GM12878 (cell line): Measurements from ENCODE around the gene MYBBP1A. TPM values are rescaled to one million over a fixed set of nuclear protein-coding genes. Genes with fewer than 3 reads are reported as not detected.

Experiments used
- ATAC-seq: fragments of 200-7000 bp; cut with Tn5 transposase; 3 replicates; pipeline ENCODE4 v1.9.1; 2020; ENCODE audit warnings: mild to moderate bottlenecking, moderate library complexity
- BruUV-seq: library from RNA; stranded (reverse); fragments of 400-500 nt; replicated peaks from 2 replicates; lab custom pipeline; 2021; lab: Mats Ljungman, UMichigan
- CTCF ChIA-PET: fragments of 300-600 bp; sonication (Branson Sonifier 250); formaldehyde crosslinking; extraction: SDS; loops from one replicate; lab custom pipeline; 2021; ENCODE audit warnings: inconsistent platforms; lab: Yijun Ruan, JAX
- POLR2A ChIA-PET: fragments of 350-600 bp; formaldehyde crosslinking; extraction: SDS; loops from one replicate; lab custom pipeline; 2021; ENCODE audit warnings: inconsistent platforms; lab: Charles Lee
- RAD21 ChIA-PET: fragments of 300-600 bp; sonication (Branson Sonifier 250); formaldehyde crosslinking; loops from one replicate; lab custom pipeline; 2023; ENCODE audit warnings: antibody characterized with exemption; ENCODE audit not compliant: unreplicated experiment; lab: Charles Lee
- SMC1A ChIA-PET: fragments of 300-600 bp; sonication (Branson Sonifier 250); formaldehyde crosslinking; loops from one replicate; lab custom pipeline; 2023; ENCODE audit not compliant: unreplicated experiment, uncharacterized antibody; lab: Charles Lee
- DNase-seq: peaks from one replicate; pipeline ENCODE4 v3.0.0-alpha.2; 2011; ENCODE audit warnings: low read depth, low spot score
- FAIRE-seq: peaks from 3 replicates; lab custom pipeline; 2011; peaks lifted over from hg19 to GRCh38; lab: Jason Lieb, UNC
- H2AFZ ChIP-seq: 2 replicates; pipeline ENCODE4 v1.6.0; 2011; ENCODE audit warnings: low read depth, low read length, control low read depth; ENCODE audit not compliant: control insufficient read depth
- H3K27ac ChIP-seq: 2 replicates; pipeline ENCODE4 v1.5.1; 2011; ENCODE audit warnings: control low read depth; ENCODE audit not compliant: control insufficient read depth, insufficient read depth
- H3K27me3 ChIP-seq, 2 experiments: replicated peaks in 1 of 2; 2 replicates each; pipeline versions ENCODE4 v1.6.0 to v1.6.1; 2011; ENCODE audit warnings: low read length in 1 of 2; ENCODE audit not compliant: control insufficient read depth in 2 of 2, insufficient read depth in 2 of 2
- H3K36me3 ChIP-seq, 2 experiments: 2 replicates each; pipeline ENCODE4 v1.5.1; 2011; ENCODE audit warnings: low read length in 1 of 2; ENCODE audit not compliant: control insufficient read depth in 2 of 2, insufficient read depth in 2 of 2
- H3K4me1 ChIP-seq: 2 replicates; pipeline ENCODE4 v1.6.1; 2011; ENCODE audit warnings: mild to moderate bottlenecking, low read length, moderate library complexity, mixed read lengths; ENCODE audit not compliant: control insufficient read depth, insufficient read depth
- H3K4me2 ChIP-seq: 2 replicates; pipeline ENCODE4 v1.6.0; 2011; ENCODE audit warnings: control low read depth; ENCODE audit not compliant: control insufficient read depth, insufficient read depth
- H3K4me3 ChIP-seq: fragments of 200-600 bp; sonication (generic); 2 replicates; pipeline ENCODE4 v1.5.1; 2016
- H3K79me2 ChIP-seq: 2 replicates; pipeline ENCODE4 v1.6.0; 2011; ENCODE audit warnings: low read length; ENCODE audit not compliant: control insufficient read depth, insufficient read depth
- H3K9ac ChIP-seq: 2 replicates; pipeline ENCODE4 v1.8.0; 2011; ENCODE audit warnings: low read length, control low read depth, mixed read lengths; ENCODE audit not compliant: control insufficient read depth, insufficient read depth
- H3K9me3 ChIP-seq: replicated peaks from 3 replicates; pipeline ENCODE4 v1.5.1; 2011; ENCODE audit warnings: mild to moderate bottlenecking, low read length; ENCODE audit not compliant: control insufficient read depth, insufficient read depth
- H4K20me1 ChIP-seq: 2 replicates; pipeline ENCODE4 v1.6.0; 2011; ENCODE audit not compliant: control insufficient read depth, insufficient read depth
- ATF7 ChIP-seq: fragments of 450-650 bp; IDR thresholded peaks from 2 replicates; pipeline ENCODE4 v1.6.1; 2016; ENCODE audit warnings: low read depth, mild to moderate bottlenecking
- CHD2 ChIP-seq: IDR thresholded peaks from 2 replicates; pipeline ENCODE4 v1.6.1; 2011; ENCODE audit warnings: low read depth, low read length, improper control_type of control experiment, borderline replicate concordance
- CTCF ChIP-seq, 3 experiments: IDR thresholded peaks in 2 of 3; conservative IDR thresholded peaks in 1 of 3; 2 replicates each; pipeline ENCODE4 v1.5.1; 2011; ENCODE audit warnings: low read depth in 3 of 3, low read length in 3 of 3, mild to moderate bottlenecking in 3 of 3, control low read depth in 2 of 3, moderate library complexity in 2 of 3, inconsistent platforms in 1 of 3, mixed read lengths in 1 of 3; ENCODE audit not compliant: control insufficient read depth in 2 of 3, insufficient read depth in 1 of 3; ENCODE audit errors: extremely low read depth in 1 of 3
- CUX1 ChIP-seq: IDR thresholded peaks from 2 replicates; pipeline ENCODE4 v1.6.1; 2012; ENCODE audit warnings: improper control_type of control experiment, low read depth, low read length; ENCODE audit not compliant: insufficient replicate concordance
- ETV6 ChIP-seq, 2 experiments: fragments of 450-650 bp in 1 of 2; IDR thresholded peaks in 1 of 2; conservative IDR thresholded peaks in 1 of 2; 2 replicates each; pipeline ENCODE4 v1.6.1; 2014; ENCODE audit warnings: antibody characterized with exemption in 1 of 2, borderline replicate concordance in 1 of 2, low read depth in 1 of 2, mild to moderate bottlenecking in 1 of 2, moderate library complexity in 1 of 2
- PAX5 ChIP-seq: IDR thresholded peaks from 2 replicates; pipeline ENCODE4 v1.6.1; 2011; ENCODE audit warnings: low read depth, low read length, borderline replicate concordance
- POLR2A ChIP-seq: IDR thresholded peaks from 2 replicates; pipeline ENCODE4 v1.6.1; 2011; ENCODE audit warnings: low read depth, mild to moderate bottlenecking, low read length
- SIN3A ChIP-seq: IDR thresholded peaks from 2 replicates; pipeline ENCODE4 v1.6.1; 2012; ENCODE audit warnings: low read depth, low read length, improper control_type of control experiment
- ZNF384 ChIP-seq: IDR thresholded peaks from 2 replicates; pipeline ENCODE4 v1.6.1; 2012; ENCODE audit warnings: low read depth, mild to moderate bottlenecking, low read length, improper control_type of control experiment, borderline replicate concordance
- WGBS: methylation state at CpG from one replicate; pipeline ENCODE4 v1.1.6; 2016; ENCODE audit warnings: low lambda C conversion rate; ENCODE audit not compliant: insufficient replicate concordance, insufficient coverage; ENCODE audit errors: missing lambda C conversion rate; 5-methylcytosine and 5-hydroxymethylcytosine counted together
- in situ Hi-C: fragments of 300-500 bp; cut with MboI; formaldehyde crosslinking; loops from 9 replicates; pipeline ENCODE4 v1.14.3; 2018; ENCODE audit warnings: mixed read lengths
- intact Hi-C: fragments of 100-400 bp; cut with micrococcal nuclease; formaldehyde crosslinking; loops from one replicate; pipeline ENCODE4 v1.14.2; 2022; ENCODE audit not compliant: unreplicated experiment
- polyA plus RNA-seq, 11 experiments: library from polyadenylated mRNA; depleted of rRNA in 4 of 11; unstranded in 6 of 11; stranded (reverse) in 5 of 11; fragments of >200 nt; fragmentation: Nextera tagmentation in 4 of 11; fragmentation: Illumina TruSeq in 1 of 11; extraction: Ambion mirVana in 4 of 11; extraction: Trizol in 1 of 11; gene quantifications; 1 replicate in 1 of 11; 2 replicates in 10 of 11; pipeline versions ENCODE4 v1.2.1 to v1.2.3, GENCODE V29; 2011 to 2016; ENCODE audit warnings: inconsistent platforms in 2 of 11, missing spikeins in 2 of 11, low read depth in 1 of 11
- total RNA-seq, 4 experiments: library from RNA; depleted of rRNA in 3 of 4; stranded (reverse); fragments of >200 nt in 3 of 4; fragmentation: Illumina TruSeq in 1 of 4; extraction: Trizol in 1 of 4; gene quantifications; 2 replicates each; pipeline versions ENCODE4 v1.2.1 to v1.2.3, GENCODE V29; 2013 to 2021
- TF ChIP-seq, protein P1 (sequence below): fragments of 450-650 bp; IDR thresholded peaks from 2 replicates; pipeline ENCODE4 v1.6.1; 2016; ENCODE audit warnings: mild to moderate bottlenecking
- TF ChIP-seq, protein P2 (sequence below): fragments of 450-650 bp; IDR thresholded peaks from 2 replicates; pipeline ENCODE4 v1.6.1; 2017; ENCODE audit warnings: borderline replicate concordance

The MYBBP1A gene
- total and polyA plus RNA-seq, 10 of the 15 experiments (the other 5 are each of a cell fraction or from before 2014, with no cell fraction given): 2.5 to 121 (median 71.6) TPM

DNA sequence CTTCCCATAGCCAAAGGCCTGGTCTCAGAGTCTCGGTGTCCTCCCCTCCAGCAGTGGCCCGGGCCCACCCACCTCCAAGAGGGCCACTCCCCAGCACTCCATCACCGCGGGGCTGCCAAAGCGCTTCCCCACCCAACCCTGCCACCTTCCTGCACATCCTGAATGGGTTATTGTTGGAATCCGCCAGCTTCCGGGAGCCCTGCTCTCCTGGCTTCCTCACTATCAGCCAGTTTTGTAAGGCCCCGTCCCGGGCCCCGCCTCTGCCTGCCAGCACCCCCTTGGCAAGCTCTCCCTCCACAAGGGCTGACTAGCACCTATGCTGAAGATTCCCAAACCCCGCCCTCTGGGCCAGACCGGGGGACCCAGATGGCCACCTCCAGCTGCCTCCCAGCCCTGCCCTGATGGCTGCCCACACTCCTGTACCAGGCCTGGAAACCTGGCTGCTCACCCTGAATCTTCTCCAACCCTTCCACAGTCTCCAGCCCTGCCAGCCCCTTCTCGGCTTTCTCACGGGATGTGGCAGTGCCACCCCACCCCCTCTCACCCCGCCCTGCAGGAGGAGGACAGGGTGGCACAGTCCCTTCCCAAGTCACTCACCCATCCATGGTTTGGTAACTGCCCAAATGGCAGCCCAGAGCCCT is 14.4 kb downstream of the MYBBP1A start (continued):
- no peak for TF ChIP-seq CUX1
- no peak for TF ChIP-seq PAX5
- no peak for TF ChIP-seq CHD2

DNA sequence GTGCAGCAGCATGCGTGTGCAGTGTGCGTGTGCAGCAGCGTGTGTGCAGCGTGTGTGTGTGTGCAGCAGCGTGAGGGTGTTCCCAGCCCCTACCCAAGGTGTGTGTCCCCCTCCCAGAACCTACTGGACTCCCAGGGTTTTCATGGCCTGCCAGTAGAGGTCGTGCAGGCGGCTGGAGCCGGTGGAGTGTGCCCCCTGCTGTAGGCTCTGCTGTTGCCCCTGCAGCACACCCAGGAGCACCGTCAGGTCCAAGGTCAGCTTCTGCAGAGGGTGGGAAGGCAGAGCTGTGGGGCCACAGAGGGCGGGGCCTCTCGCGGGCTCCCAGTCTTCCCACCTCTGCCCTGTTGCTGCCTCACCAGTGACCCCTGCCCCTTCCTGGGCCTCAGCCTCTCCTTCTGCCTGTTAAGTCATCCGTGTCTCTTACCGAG is 14.9 kb downstream of the MYBBP1A start:
- ChIA-PET POLR2A (no interaction called here), SMC1A (no interaction called here), CTCF (no interaction called here), RAD21 (no interaction called here)
- Histone ChIP-seq H3K9ac (no peak overlapping the region), H3K27ac (no peak overlapping the region), H3K4me1 (no peaks in the 10 kb centered on the region), H3K4me3 (no peak overlapping the region), H3K4me2 (no peak overlapping the region), H3K27me3 (no peaks in the 10 kb centered on the region), H2AFZ (no peak overlapping the region), H3K9me3 (no peaks in the 10 kb centered on the region), H4K20me1 (no peaks in the 10 kb centered on the region), H3K79me2 (no peaks in the 10 kb centered on the region), H3K36me3 (peaks cover 0 to 45% of the 10 kb centered on the region in 2 experiments; a peak in 3 of 4 replicates)
- FAIRE-seq (no peak), DNase-seq (no peak), ATAC-seq (no peak)
- intact Hi-C loops (no loop called here), in situ Hi-C loops (no loop called here)
- 68% methylated on average over 14 of the region's 14 CpGs for WGBS
- BruUV-seq: no TSS peak
- TF ChIP-seq SIN3A: no peak
- TF ChIP-seq, protein P1, sequence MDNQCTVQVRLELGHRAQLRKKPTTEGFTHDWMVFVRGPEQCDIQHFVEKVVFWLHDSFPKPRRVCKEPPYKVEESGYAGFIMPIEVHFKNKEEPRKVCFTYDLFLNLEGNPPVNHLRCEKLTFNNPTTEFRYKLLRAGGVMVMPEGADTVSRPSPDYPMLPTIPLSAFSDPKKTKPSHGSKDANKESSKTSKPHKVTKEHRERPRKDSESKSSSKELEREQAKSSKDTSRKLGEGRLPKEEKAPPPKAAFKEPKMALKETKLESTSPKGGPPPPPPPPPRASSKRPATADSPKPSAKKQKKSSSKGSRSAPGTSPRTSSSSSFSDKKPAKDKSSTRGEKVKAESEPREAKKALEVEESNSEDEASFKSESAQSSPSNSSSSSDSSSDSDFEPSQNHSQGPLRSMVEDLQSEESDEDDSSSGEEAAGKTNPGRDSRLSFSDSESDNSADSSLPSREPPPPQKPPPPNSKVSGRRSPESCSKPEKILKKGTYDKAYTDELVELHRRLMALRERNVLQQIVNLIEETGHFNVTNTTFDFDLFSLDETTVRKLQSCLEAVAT: no peak
- TF ChIP-seq, protein P2, sequence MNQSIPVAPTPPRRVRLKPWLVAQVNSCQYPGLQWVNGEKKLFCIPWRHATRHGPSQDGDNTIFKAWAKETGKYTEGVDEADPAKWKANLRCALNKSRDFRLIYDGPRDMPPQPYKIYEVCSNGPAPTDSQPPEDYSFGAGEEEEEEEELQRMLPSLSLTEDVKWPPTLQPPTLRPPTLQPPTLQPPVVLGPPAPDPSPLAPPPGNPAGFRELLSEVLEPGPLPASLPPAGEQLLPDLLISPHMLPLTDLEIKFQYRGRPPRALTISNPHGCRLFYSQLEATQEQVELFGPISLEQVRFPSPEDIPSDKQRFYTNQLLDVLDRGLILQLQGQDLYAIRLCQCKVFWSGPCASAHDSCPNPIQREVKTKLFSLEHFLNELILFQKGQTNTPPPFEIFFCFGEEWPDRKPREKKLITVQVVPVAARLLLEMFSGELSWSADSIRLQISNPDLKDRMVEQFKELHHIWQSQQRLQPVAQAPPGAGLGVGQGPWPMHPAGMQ: no peak
- TF ChIP-seq ZNF384: no peak
- peak; percentile 46 for TF ChIP-seq POLR2A
- no peak for TF ChIP-seq CHD2
- TF ChIP-seq CTCF (IDR thresholded peaks at IDR 0.05 in 2 of 3, conservative IDR thresholded peaks at IDR 0.05 in 1 of 3; ENCODE audit: control insufficient read depth in 2 of 3, extremely low read depth in 1 of 3, insufficient read depth in 1 of 3, low read depth in 3 of 3, low read length in 3 of 3): peak in 2 of 3 experiments; percentile 14 to 15; a peak in 1 of 6 replicates
- no peak for TF ChIP-seq ATF7
- no peak for TF ChIP-seq ETV6 (conservative IDR thresholded peaks at IDR 0.05 in 1 of 2, IDR thresholded peaks at IDR 0.05 in 1 of 2; ENCODE audit: borderline replicate concordance in 1 of 2, low read depth in 1 of 2)
